GM21576 (cell line): ENCODE results near the gene NDUFV1.
"Not testable (repeated sequence)": the region's sequence is repeated elsewhere in the genome, so short reads cannot be mapped to it uniquely, and the experiment has no call there.

Experiments used
- ATAC-seq: cut with Tn5 transposase; IDR thresholded peaks from one replicate; pipeline ENCODE4 v1.9.1; 2021; ENCODE audit warnings: mild to moderate bottlenecking, moderate library complexity; ENCODE audit not compliant: unreplicated experiment

NDUFV1 gene

GRCh38 chr11:67585911-67586310 is 20.8 kb upstream of the NDUFV1 start:
- ATAC-seq = no peak

DNA sequence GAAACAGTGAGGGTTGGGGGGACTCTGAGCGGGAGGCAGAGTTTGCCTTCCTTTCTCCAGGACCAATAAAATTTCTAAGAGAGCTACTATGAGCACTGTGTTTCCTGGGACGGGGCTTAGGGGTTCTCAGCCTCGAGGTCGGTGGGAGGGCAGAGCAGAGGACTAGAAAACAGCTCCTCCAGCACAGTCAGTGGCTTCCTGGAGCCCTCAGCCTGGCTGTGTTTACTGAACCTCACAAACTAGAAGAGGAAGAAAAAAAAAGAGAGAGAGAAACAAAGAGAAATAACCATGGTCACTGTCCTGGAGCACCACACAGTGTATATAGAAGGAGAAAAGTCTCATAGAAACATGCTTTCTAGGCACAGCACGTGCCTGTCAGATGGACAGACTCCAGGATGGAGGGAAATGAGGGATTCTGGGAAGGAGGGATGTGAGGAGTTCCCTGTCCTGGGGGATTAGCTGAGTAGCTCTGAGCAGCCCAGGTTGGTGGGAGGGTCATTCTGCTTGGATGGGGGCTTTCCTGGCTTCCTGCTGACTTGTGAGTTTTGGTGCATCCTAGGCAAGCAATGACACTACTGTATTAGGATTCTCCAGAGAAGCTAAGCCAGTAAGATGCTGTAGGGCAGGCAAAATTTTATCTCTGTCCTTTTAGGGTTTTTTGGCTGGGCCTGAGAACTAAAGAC is 20.0 kb upstream of the NDUFV1 start:
- ATAC-seq = no peak

- peak; percentile 20 for ATAC-seq
Measured at GRCh38 chr11:67588136-67588503, 18.6 kb upstream of the NDUFV1 start.

- ATAC-seq = not testable (repeated sequence)
Measured at GRCh38 chr11:67588899-67589415, 17.8 kb upstream of the NDUFV1 start.

DNA sequence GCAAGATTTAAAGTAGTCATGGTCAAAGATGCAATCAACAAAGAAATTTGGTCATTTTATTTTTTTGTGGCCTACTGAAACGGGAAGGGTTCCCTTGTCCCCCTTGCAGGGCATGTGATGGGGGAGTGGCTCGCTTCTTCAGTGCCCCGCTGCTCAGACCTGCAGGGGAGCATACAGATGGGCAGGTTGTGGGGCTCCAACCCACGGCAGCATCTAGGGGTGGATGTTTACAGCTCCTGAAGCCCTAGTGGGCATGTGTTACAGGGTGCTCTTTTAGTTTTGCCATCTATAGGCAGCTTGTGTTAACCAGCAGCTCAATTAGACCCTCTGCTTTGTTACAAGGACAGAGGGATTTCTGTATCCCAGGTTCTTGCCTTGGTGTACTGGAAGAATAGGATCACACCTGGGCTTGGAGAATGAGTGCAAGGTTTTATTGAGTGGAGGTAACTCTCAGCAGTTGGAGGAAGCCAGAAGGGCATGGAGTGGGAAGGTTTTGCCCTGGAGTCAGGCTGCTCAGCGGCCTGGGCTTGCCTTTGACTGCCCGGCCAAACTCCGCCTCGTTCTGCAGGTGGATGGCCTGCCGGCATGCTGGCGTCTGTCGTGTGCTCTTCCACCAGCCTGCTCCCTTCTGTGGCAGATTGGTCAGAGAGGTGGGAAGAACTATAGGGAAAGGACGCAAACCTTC is 13.7 kb upstream of the NDUFV1 start:
- no peak for ATAC-seq

GRCh38 chr11:67593565-67593905 is 13.2 kb upstream of the NDUFV1 start:
- no peak for ATAC-seq

DNA sequence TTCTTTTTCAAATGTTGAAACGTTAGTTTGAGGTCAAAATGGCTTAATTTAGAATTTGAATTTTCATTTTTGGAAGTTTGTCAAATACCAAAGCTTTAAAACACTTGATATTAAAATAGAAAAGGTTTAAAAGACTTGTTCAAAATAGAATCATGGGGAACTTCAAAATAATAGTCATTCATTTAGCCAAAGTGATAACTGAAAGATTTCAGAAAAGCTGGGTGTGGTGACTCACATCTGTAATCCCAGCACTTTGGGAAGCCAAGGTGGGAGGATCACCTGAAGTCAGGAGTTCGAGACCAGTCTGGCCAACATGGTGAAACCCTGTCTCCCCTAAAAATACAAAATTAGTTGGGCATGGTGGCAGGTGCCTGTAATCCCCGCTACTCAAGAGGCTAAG is 12.3 kb upstream of the NDUFV1 start:
- ATAC-seq = no peak

GRCh38 chr11:67596753-67597300 is 9.9 kb upstream of the NDUFV1 start:
- no peak for ATAC-seq

DNA sequence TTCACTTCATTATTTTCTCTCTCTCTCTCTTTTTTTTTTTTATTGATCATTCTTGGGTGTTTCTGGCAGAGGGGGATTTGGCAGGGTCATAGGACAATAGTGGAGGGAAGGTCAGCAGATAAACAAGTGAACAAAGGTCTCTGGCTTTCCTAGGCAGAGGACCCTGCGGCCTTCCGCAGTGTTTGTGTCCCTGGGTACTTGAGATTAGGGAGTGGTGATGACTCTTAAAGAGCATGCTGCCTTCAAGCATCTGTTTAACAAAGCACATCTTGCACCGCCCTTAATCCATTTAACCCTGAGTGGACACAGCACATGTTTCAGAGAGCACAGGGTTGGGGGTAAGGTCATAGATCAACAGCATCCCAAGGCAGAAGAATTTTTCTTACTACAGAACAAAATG is 9.3 kb upstream of the NDUFV1 start:
- not testable (repeated sequence) for ATAC-seq

GRCh38 chr11:67597963-67598362 is 8.8 kb upstream of the NDUFV1 start:
- ATAC-seq = not testable (repeated sequence)

DNA sequence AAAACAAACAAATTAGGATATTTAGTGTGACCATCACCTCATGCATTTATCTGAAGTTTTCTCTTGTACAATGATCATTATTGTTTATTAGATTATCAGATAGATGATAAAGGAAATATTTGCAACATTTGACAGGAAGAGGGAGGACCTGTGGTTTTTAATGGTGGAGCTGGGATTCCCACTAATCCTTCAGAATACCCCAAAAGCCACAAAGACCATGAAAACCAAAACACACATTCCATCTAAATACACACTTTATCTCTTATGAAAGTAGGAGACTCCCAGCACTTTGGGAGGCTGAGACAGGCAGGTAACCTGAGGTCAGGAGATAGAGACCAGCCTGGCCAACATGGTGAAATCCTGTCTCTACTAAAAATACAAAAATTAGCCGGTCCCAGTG is 7.6 kb upstream of the NDUFV1 start:
- no peak for ATAC-seq

DNA sequence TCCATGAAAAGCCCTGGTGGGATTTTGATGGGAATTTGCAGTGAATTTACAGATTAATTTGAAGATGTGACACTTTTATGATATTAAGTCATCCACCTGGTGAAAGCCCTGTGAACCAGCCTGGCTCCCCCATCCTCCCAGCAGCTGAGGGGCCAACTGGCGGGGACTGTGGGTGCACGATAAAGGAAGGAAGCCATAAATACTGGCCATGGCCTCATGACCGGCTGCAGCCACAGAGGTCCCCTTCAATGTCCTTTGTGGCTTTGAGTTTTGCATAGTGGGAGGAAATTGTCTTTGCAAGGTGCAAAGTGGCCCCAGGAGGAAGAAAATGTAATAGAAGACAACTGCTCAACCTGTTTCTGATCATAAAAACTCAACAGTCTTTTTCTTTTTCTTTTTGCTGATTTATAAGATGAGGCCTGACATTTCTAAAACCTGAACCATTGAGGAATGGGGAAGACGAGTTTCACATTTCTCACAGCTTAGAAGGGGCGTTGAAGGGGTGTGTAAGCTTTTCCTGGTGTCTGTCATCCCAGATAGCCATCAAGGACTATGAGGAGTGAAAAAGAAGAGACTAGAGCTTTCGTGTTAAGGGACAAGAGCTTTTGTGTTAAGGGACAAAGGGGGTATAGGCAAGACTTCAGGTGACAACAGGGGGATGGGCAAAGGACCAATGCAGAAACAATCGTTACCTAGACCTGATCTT is 6.3 kb upstream of the NDUFV1 start:
- ATAC-seq = no peak

- ATAC-seq = no peak
Measured at GRCh38 chr11:67601098-67601497, 5.6 kb upstream of the NDUFV1 start.

DNA sequence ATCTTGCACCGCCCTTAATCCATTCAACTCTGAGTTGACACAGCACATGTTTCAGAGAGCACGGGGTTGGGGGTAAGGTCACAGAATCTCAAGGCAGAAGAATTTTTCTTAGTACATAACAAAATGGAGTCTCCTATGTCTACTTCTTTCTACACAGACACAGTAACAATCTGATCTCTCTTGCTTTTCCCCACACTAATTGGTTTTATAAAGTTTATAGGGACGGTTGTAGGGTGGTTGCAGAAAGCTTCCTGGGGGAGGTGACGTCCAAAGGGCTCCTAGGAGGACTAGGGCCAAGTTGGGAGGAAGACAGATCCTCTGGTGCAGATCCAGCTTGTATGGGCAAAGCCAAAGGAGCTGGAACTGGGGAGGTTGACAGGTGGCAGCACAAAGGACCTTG is 2.6 kb upstream of the NDUFV1 start:
- ATAC-seq = not testable (repeated sequence)

GRCh38 chr11:67604815-67605214 is 1.9 kb upstream of the NDUFV1 start:
- no peak for ATAC-seq

- no peak for ATAC-seq
Measured at GRCh38 chr11:67605231-67606011, 1.3 kb upstream of the NDUFV1 start.

DNA sequence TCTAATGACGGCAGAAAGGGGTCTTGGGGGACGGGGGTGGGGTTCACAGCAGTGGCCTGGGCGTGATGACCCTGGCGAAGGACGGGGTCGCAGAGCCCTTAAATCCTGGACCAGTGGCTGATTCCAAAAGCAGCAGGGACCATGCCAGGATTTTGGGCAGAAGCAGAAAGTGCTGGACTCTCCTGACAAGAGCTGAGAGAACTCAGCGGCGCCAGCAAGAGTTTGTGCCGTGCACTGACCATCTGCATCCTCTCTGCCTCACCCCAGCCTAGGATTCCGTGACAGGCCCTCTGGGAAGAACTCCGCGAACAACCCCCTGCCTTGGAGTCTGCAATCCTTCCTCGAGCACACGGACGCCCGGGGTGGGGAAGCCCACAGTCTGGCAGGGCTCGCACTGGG is 644 bp upstream of the NDUFV1 start:
- ATAC-seq = no peak

DNA sequence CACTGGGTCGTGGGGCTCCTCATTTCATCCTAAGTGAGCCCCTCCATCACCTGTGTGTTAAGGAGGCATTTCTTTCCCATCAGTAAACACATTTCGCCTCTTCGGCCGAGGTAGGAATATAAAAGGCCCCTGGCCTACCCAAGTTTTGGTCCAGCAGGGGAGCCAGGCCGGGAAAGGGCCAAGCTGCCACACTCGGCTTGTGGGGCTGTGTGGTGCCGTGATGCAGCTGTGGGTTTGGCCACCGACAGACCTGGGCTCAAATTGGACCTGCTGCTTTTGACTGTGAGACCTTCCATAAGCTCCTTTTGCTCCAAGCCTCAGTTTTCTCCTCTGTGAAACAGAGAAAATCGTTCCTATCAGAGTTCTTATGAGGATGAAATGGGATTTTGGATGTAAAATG is 771 bp downstream of the NDUFV1 start:
- no peak for ATAC-seq

DNA sequence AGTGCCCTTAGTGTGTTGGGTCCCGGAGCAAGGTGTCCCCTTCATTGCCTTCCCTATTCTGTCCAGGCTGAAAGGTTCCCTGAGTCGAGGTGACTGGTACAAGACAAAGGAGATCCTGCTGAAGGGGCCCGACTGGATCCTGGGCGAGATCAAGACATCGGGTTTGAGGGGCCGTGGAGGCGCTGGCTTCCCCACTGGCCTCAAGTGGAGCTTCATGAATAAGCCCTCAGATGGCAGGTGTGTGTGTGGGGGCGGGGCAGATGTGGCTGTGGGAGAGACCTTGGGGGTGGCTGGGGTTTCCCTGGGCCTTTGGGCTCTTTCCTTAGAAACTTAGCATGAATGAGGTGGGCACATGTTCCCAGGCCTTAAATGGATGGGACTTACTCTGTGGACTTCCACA is 1.8 kb downstream of the NDUFV1 start:
- no peak for ATAC-seq

DNA sequence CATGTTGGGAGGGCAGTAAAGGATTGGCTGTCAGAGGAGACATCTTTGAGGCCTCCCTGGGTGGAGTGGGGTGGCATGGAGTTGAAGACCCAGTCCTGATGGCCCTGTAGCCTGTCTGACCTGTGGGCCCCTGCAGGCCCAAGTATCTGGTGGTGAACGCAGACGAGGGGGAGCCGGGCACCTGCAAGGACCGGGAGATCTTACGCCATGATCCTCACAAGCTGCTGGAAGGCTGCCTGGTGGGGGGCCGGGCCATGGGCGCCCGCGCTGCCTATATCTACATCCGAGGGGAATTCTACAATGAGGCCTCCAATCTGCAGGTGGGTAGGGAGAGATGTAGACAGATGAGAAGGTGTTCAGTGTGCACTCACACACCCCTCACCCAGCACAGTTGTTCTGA is 2.6 kb downstream of the NDUFV1 start:
- no peak for ATAC-seq

DNA sequence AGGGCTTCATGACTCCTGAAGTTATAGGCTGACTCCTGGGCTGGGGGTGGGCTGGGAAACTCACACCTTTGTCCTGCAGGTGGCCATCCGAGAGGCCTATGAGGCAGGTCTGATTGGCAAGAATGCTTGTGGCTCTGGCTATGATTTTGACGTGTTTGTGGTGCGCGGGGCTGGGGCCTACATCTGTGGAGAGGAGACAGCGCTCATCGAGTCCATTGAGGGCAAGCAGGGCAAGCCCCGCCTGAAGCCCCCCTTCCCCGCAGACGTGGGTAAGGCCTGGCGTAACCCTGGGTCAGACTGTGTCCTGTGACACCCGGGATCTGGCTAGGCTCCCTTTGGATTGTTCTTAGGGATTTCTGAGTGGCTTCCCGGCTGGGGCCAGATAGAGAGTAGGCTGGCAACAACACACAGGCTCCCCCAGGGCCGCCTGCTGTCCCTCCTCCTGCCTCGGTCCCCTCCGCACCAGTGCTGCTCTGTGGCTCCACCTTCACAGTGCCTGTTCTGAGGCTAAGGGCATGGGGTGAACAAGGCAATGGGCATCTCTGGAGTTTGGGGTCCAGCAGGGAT is 3.6 kb downstream of the NDUFV1 start:
- no peak for ATAC-seq
